HG03064 (cell line): ENCODE data around the gene RNU1-4.
"Not testable (repeated sequence)": the region's sequence is repeated elsewhere in the genome, so short reads cannot be mapped to it uniquely, and the experiment has no call there.

Source experiments
- ATAC-seq: cut with Tn5 transposase; IDR thresholded peaks from one replicate; pipeline ENCODE4 v1.9.1; 2021; ENCODE audit warnings: low read depth; ENCODE audit not compliant: unreplicated experiment

Gene RNU1-4

GRCh38 chr1:16787711-16788110, 47.4 kb downstream of the RNU1-4 start:
- not testable (repeated sequence) for ATAC-seq
